Stimulated activated naive CD4-positive, alpha-beta T cell (primary cell): ENCODE data around the gene PLB1.

Experiments
- DNase-seq, 6 experiments: peaks; one replicate each; lab custom pipeline; 2025; lab: John Stamatoyannopoulos, UW

PLB1 gene

GRCh38 chr2:28668106-28668814, 172.4 kb downstream of the PLB1 start:
- DNase-seq = no peak

- DNase-seq = no peak
Measured at GRCh38 chr2:28668880-28669279, 173.0 kb downstream of the PLB1 start.

GRCh38 chr2:28670856-28671255, 175.0 kb downstream of the PLB1 start:
- no peak for DNase-seq

- no peak for DNase-seq
Measured at GRCh38 chr2:28673338-28673737, 177.5 kb downstream of the PLB1 start.

- no peak for DNase-seq
Measured at GRCh38 chr2:28674062-28674712, 178.3 kb downstream of the PLB1 start.

GRCh38 chr2:28674713-28675068, 178.8 kb downstream of the PLB1 start:
- no peak for DNase-seq

GRCh38 chr2:28676152-28676835, 180.4 kb downstream of the PLB1 start:
- DNase-seq = no peak

- no peak for DNase-seq
Measured at GRCh38 chr2:28678175-28678855, 182.5 kb downstream of the PLB1 start.

- DNase-seq = no peak
Measured at GRCh38 chr2:28678944-28679343, 183.1 kb downstream of the PLB1 start.

- no peak for DNase-seq
Measured at GRCh38 chr2:28680657-28681056, 184.8 kb downstream of the PLB1 start.

GRCh38 chr2:28681158-28681571, 185.3 kb downstream of the PLB1 start:
- peak; percentile 6 to 39 (median 21) for DNase-seq

GRCh38 chr2:28681606-28682005, 185.7 kb downstream of the PLB1 start:
- DNase-seq = no peak

GRCh38 chr2:28683100-28683706, 187.3 kb downstream of the PLB1 start:
- no peak for DNase-seq

GRCh38 chr2:28684142-28684858, 188.4 kb downstream of the PLB1 start:
- DNase-seq = no peak

- no peak for DNase-seq
Measured at GRCh38 chr2:28687171-28687570, 191.3 kb downstream of the PLB1 start.

- no peak for DNase-seq
Measured at GRCh38 chr2:28687640-28688385, 192.0 kb downstream of the PLB1 start.

GRCh38 chr2:28688818-28689217, 193.0 kb downstream of the PLB1 start:
- DNase-seq = no peak

- DNase-seq = no peak
Measured at GRCh38 chr2:28689771-28690170, 193.9 kb downstream of the PLB1 start.

GRCh38 chr2:28692411-28692810, 196.6 kb downstream of the PLB1 start:
- no peak for DNase-seq

- no peak for DNase-seq
Measured at GRCh38 chr2:28693223-28693622, 197.4 kb downstream of the PLB1 start.
